Adrenal gland (tissue), 12 donors: ENCODE measurements around the gene ARX. TPM values are rescaled to one million over a fixed set of nuclear protein-coding genes. Genes with fewer than 3 reads are reported as not detected.

Experiments
- DNase-seq, 7 donors: peaks; one replicate each; pipeline ENCODE4 v3.0.0-alpha.2; 2019 to 2020
- H3K27ac ChIP-seq, 5 donors: fragments of 200-600 bp; sonication (generic) in 4 of 5; 1 replicate in 3 of 5; 2 replicates in 2 of 5; pipeline versions ENCODE4 v1.5.1 to v1.8.0; 2016 to 2020; ENCODE audit warnings: mild to moderate bottlenecking in 1 of 5
- H3K27me3 ChIP-seq: fragments of 200-600 bp; 2 replicates; pipeline ENCODE4 v1.8.0; 2021
- H3K36me3 ChIP-seq, 2 donors: fragments of 200-600 bp; replicated peaks in 1 of 2; 1 replicate in 1 of 2; 2 replicates in 1 of 2; pipeline versions ENCODE4 v1.5.1 to v1.8.0; 2018 to 2022
- H3K4me1 ChIP-seq, 2 donors: fragments of 200-600 bp; replicated peaks in 1 of 2; 1 replicate in 1 of 2; 2 replicates in 1 of 2; pipeline versions ENCODE4 v1.5.1 to v1.8.0; 2018 to 2021
- H3K4me3 ChIP-seq, 4 donors: fragments of 200-600 bp; sonication (generic) in 3 of 4; one replicate each; pipeline ENCODE4 v1.5.1; 2016 to 2018
- H3K9me3 ChIP-seq, 3 donors: fragments of 200-600 bp; sonication (generic) in 1 of 3; replicated peaks in 1 of 3; 1 replicate in 2 of 3; 2 replicates in 1 of 3; pipeline versions ENCODE4 v1.5.1 to v1.8.0; 2016 to 2021
- POLR2A ChIP-seq, 2 donors: fragments of 450-650 bp; IDR thresholded peaks; one replicate each; pipeline ENCODE4 v1.6.1; 2017; ENCODE audit warnings: antibody characterized with exemption in 2 of 2, mild to moderate bottlenecking in 2 of 2, moderate library complexity in 1 of 2
- WGBS, 4 donors: extraction: QIAGEN DNeasy Blood & Tissue Kit in 2 of 4; methylation state at CpG; one replicate each; pipeline versions ENCODE4 v1.1.5 to v1.1.7; 2013 to 2017; 5-methylcytosine and 5-hydroxymethylcytosine counted together
- intact Hi-C, 2 donors: fragments of 100-400 bp; cut with DNase I; formaldehyde crosslinking; loops; one replicate each; pipeline versions ENCODE4 v1.14.1 to v1.15.0; 2022 to 2023
- polyA plus RNA-seq, 3 donors: library from polyadenylated mRNA; stranded (reverse); fragments of 200-250 nt in 2 of 3; fragments of 350-450 nt in 1 of 3; fragmentation: Illumina TruSeq in 1 of 3; extraction: RNeasy Lipid Tissue Mini Kit (QIAGEN cat#74804) in 1 of 3; gene quantifications; one replicate each; pipeline ENCODE4 v1.2.3, GENCODE V29; 2013 to 2014
- total RNA-seq, 9 donors: library from RNA; depleted of rRNA in 4 of 9; stranded (reverse); fragments of >200 nt in 4 of 9; fragments of 120-200 nt in 1 of 9; fragmentation: NEBNext Ultra II Directional in 1 of 9; extraction: Animal tissue kit (Norgen Biotek cat#: 25700) in 1 of 9; gene quantifications; one replicate each; pipeline versions ENCODE4 v1.1.0 to v1.2.4, GENCODE V29; 2013 to 2023
- TF ChIP-seq, protein P1 (sequence below), 6 experiments: fragments of 450-650 bp in 4 of 6; fragments of 200-600 bp in 2 of 6; sonication (generic) in 1 of 6; IDR thresholded peaks; 1 replicate in 5 of 6; 2 replicates in 1 of 6; pipeline versions ENCODE4 v1.5.1 to v1.8.0; 2016 to 2021; ENCODE audit warnings: antibody characterized with exemption in 6 of 6, mild to moderate bottlenecking in 2 of 6, moderate library complexity in 1 of 6
- donor health status: healthy with polysubstance abuse.
- donor health status: Bipolar disorder and iron deficiency.
- donor health status: DM: yes; HTN: yes; CAD: no.
- donor health status: DM: no; HTN: no; CAD: no.
- donor health status: DM: no; HTN: no; CAD: no.
- donor health status: DM: yes; HTN: yes; CAD: no.

ARX gene
- total and polyA plus RNA-seq, 12 donors, result 0.06 TPM; not detected in 11

DNA sequence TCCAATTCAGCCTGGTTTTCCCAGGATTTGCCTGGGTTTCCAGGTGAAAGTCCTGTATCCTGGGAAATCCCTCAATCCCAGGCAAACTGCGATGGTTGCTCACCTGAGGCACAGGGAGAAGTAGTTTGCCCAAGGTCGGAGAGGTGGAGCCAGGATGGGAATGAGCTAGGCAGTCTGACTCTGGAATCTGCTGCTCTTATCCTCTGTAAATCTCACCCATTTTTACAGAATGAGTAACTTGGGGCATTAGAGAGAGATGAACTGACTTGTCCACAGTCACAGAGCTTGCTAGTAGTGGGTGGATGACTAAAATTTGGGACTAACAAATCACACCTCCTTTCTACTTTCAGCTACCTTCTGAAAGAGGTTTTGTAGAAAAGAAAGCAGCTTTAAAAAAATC is 9.8 kb upstream of the ARX start:
- no peaks in the 10 kb centered on the region for H3K36me3 ChIP-seq
- DNase-seq, result no peak
- 65 to 76% (median 69%) methylated on average over 1 to 2 of the region's 2 CpGs for WGBS, 4 donors
- TF ChIP-seq, protein P1, sequence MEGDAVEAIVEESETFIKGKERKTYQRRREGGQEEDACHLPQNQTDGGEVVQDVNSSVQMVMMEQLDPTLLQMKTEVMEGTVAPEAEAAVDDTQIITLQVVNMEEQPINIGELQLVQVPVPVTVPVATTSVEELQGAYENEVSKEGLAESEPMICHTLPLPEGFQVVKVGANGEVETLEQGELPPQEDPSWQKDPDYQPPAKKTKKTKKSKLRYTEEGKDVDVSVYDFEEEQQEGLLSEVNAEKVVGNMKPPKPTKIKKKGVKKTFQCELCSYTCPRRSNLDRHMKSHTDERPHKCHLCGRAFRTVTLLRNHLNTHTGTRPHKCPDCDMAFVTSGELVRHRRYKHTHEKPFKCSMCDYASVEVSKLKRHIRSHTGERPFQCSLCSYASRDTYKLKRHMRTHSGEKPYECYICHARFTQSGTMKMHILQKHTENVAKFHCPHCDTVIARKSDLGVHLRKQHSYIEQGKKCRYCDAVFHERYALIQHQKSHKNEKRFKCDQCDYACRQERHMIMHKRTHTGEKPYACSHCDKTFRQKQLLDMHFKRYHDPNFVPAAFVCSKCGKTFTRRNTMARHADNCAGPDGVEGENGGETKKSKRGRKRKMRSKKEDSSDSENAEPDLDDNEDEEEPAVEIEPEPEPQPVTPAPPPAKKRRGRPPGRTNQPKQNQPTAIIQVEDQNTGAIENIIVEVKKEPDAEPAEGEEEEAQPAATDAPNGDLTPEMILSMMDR (IDR thresholded peaks at IDR 0.05), result no peak
- no peak for TF ChIP-seq POLR2A (IDR thresholded peaks at IDR 0.05)
- intact Hi-C loops, result no loop called here
- peaks cover 48% of the 10 kb centered on the region for H3K27me3 ChIP-seq
- H3K4me3 ChIP-seq, result no peak overlapping the region
- H3K9me3 ChIP-seq, result no peaks in the 10 kb centered on the region
- no peak overlapping the region for H3K27ac ChIP-seq
- H3K4me1 ChIP-seq, result no peaks in the 10 kb centered on the region

DNA sequence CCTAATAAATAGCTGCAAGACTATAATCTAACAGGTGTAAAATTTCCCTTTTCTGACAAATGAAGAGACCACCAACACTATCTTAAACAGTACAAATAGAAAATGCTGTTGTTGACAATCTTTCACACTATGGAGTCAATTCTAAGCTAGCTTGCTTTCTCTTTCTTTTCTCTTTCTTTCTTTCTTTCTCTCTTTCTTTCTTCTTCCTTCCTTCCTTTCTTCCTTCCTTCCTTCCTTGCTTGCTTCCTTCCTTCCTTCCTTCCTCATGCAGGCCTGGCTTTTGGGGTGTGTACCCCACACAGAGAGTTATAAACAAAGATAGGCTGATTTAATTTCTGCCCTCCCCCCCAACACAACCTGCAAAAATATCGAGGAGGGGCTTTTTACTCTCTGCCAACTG is 8.1 kb upstream of the ARX start:
- intact Hi-C loops, result no loop called here
- Histone ChIP-seq H3K4me1 (no peaks in the 10 kb centered on the region), H3K9me3 (no peaks in the 10 kb centered on the region), H3K4me3 (no peak overlapping the region), H3K27me3 (peaks cover 65% of the 10 kb centered on the region), H3K36me3 (no peaks in the 10 kb centered on the region), H3K27ac (no peak overlapping the region)
- TF ChIP-seq, protein P1 (IDR thresholded peaks at IDR 0.05), result no peak
- TF ChIP-seq POLR2A (IDR thresholded peaks at IDR 0.05), result no peak
- WGBS, 4 donors, result 38 to 53% (median 49%) methylated on average over 1 of the region's 1 CpG
- DNase-seq, result no peak

DNA sequence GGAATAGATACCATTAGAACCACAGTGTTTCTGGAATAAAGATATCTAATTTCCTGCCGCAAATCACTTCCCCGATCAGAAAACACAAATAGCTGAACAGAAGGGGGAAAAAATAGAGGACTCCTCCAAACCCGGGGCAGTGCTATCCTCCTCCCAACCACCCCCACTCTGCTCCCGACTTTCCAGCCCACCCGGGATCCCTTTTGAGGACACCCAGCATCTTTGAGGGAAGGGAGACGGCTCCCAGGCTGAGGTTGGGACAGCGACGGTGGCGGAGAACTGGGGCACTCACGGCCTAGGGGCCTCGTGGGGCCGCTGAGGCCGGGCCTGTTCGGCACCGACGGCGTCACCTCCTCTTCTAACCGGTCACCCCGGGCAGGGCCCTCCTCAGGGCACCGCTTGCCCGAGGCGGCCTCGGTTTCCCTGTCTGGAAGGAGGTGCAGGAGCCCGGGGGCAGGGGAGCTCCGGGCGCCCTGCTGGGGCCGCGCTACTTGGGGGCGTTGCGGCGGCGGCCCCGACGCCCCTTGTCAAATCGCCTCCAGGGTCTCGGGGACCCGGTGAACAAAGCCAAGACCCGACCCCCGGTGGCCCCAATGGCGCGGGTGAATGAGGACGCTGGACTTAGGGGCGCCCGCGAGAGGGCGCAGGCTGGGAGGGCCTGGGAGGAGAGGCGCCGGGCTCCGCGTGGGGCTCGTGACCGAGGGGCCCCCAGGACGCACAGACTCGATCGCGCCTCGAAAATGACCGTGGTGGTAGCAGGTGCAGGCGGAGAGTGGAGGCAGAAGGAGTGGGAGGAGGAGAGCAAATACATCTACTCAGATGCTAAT is 6.9 kb upstream of the ARX start:
- no peak for TF ChIP-seq POLR2A (IDR thresholded peaks at IDR 0.05)
- TF ChIP-seq, protein P1 (IDR thresholded peaks at IDR 0.05), result no peak
- no peaks in the 10 kb centered on the region for H3K9me3 ChIP-seq
- H3K27ac ChIP-seq, result no peak overlapping the region
- H3K4me1 ChIP-seq, result no peaks in the 10 kb centered on the region
- no peak for DNase-seq
- H3K4me3 ChIP-seq, result no peak overlapping the region
- intact Hi-C loops, result no loop called here
- no peaks in the 10 kb centered on the region for H3K36me3 ChIP-seq
- 7 to 38% (median 16%) methylated on average over 15 to 59 of the region's 59 CpGs for WGBS, 4 donors
- peaks cover 76% of the 10 kb centered on the region for H3K27me3 ChIP-seq

DNA sequence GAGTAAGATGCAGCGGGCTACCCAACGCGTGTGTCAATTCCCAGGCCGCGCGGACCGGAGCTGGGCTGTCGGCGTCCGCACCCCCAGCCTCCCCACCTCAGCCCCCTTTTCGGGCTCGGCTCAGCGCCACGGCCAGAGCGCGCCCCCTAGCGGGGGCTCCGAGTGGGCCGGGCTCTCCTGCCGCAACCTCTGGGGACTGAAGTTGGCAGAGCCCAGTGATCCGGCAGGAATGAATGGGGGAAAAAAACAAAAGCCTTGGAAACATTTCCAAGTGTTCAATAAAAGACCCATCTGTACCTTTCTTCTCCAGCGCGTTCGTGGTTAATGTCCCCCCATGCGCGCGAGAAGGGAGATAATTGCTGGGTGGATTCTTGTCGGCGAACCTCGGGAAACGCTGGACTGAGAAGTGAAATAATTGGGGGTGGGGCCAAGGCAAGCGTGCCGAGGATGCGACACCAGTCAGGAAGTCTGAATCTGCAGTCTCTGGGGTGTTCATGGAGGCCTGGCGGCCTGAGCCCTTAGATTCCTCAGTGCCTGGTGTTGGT is 5.2 kb upstream of the ARX start:
- Histone ChIP-seq H3K36me3 (no peaks in the 10 kb centered on the region), H3K9me3 (no peaks in the 10 kb centered on the region), H3K27ac (no peak overlapping the region), H3K27me3 (peaks cover 86% of the 10 kb centered on the region), H3K4me3 (peak overlapping the region in 1 of 4 donors; percentile 30), H3K4me1 (no peaks in the 10 kb centered on the region)
- TF ChIP-seq POLR2A (IDR thresholded peaks at IDR 0.05), result no peak
- TF ChIP-seq, protein P1 (IDR thresholded peaks at IDR 0.05), result peak in 5 of 6 experiments; percentile 12 to 43 (median 18)
- intact Hi-C loops, result no loop called here
- DNase-seq, result peak in 1 of 7 donors; percentile 5
- 4 to 21% (median 18%) methylated on average over 26 to 35 of the region's 35 CpGs; no CpG with 5 or more reads in 1 of the 4 donors for WGBS, 4 donors
